NCI-H345 treated with DMSO at 0.1 percent for 48 hours (cell line): ENCODE results near the gene CNNM2.
"Not testable (repeated sequence)": the region's sequence is repeated elsewhere in the genome, so short reads cannot be mapped to it uniquely, and the experiment has no call there.

ENCODE experiments used
- DNase-seq: peaks from one replicate; lab custom pipeline; 2025; ENCODE audit not compliant: unreplicated experiment; lab: John Stamatoyannopoulos, UW

The CNNM2 gene

DNA sequence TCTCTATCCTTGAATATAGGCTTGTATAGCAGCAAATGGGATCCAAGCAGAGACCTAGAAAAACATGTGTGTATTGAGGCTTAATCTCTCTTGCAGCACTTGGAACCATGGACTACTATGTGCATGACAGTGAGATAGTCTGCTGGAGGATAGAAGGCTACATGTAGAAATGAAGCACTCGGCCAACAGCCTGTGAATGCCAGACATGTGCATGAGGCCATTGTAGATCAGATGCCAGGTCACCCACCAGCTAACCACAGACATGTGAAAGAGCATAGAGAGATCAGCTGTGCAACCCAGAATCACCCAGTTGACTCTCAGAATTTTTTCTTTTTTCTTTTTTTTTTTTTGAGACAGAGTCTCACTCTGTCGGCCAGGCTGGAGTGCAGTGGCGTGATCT lies 184.1 kb downstream of the CNNM2 start:
- DNase-seq = no peak

DNA sequence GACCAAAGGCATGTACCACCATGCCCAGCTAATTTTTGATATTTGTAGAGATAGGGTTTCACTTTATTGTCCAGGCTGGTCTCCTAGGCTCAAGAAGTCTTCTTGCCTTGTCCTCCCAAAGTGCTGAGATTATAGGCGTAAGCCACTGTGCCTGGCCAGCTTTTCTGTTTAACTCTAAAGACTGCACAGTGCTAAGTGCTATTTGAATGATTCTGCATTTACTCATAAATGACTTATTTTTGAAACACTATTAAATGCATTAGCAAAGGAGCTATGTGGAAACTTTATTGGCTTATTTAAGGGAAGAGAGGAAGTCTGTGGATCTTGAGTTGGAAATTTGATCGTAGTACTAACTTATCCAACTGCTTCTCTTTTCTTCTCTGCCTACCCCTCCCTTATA lies 185.9 kb downstream of the CNNM2 start:
- DNase-seq = no peak

DNA sequence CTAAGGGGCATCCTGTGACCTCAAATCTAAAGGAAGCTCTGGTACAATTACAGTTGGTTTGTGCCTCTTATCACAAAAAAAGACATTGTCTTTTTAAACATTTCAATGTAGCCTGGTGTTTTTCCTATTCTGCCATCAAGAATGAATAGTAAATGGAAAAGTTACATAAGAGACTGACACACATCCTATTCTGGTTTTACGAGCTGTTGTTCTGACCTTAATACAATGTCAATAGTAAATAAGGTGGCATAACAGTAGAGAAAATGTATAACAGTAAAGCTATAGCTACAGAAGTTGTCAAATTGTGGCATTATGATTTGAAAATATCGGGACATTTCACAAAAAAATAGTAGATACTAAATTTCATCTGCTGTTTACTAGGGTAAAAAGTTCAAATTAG lies 186.6 kb downstream of the CNNM2 start:
- DNase-seq = no peak

DNA sequence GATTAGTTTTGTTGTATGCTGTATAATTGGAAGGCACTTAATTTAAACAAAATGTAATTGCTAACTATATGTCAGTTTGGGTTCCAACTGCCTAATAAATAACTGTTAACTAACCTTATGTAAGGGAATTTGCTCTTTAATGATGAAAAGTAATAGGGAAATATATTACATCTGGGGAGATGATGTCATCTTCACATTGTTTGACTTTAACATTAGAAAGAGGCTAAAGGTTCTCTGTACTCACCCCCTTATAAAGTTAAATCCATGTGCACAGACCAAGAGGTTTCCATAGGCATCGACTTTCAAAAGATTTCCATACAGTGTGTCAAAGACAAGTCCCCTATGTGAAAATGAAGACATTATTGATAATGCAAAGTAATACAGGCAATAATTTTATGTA lies 187.4 kb downstream of the CNNM2 start:
- DNase-seq = no peak

DNA sequence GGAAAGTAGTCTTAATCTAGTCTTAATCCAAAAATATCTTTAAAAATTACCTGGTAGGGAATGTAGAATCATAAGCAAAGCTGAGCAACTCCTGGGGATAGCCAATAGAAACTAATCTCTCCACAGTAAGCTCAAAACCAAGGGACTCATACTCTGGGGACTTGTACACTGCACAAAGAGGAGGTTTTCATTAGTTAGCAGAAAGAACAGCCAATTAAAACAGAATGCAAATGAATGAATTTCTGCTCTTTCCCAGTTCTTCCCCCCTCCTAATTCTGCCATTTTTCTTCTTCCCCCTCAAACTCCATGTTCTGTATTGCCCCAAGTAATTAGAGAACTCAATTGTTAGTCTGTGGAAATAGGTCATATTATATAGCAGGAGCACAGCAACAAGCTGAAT lies 188.4 kb downstream of the CNNM2 start:
- DNase-seq = no peak

DNA sequence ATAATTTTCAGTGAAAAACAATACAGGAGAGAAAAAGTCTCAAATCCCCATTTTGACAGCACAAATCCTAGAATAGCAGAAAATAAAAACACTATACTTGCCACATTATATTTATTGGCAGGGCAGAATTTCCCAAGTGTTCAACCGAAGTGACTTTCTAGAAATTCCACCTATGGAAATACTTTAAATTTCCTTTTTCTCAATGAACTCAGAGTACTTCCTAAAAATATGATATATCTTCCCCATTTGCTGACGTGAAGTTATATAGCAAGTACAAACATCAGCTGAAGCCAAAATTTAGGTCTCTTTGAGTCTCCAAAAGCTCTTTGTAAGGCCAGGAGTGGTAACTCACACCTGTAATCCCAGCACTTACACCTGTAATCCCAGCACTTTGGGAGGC lies 191.7 kb downstream of the CNNM2 start:
- no peak for DNase-seq

DNA sequence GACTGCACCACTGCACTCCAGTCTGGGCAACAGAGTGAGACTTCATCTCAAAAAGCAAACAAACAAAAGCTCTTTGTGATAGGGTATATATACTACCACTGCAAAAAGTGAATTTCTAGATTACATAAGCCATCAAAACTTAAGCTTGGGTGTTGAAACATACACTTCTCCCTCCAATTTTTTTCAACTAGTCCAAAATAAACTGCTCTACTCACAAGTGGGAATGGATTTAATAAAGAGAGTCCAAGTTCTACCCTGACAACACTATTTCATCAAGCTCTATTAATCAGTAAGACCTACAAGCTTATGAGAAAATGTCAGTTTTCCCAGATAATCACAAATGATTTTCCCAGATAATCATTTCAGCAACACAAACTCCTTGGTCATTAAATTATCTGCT lies 192.3 kb downstream of the CNNM2 start:
- no peak for DNase-seq

DNA sequence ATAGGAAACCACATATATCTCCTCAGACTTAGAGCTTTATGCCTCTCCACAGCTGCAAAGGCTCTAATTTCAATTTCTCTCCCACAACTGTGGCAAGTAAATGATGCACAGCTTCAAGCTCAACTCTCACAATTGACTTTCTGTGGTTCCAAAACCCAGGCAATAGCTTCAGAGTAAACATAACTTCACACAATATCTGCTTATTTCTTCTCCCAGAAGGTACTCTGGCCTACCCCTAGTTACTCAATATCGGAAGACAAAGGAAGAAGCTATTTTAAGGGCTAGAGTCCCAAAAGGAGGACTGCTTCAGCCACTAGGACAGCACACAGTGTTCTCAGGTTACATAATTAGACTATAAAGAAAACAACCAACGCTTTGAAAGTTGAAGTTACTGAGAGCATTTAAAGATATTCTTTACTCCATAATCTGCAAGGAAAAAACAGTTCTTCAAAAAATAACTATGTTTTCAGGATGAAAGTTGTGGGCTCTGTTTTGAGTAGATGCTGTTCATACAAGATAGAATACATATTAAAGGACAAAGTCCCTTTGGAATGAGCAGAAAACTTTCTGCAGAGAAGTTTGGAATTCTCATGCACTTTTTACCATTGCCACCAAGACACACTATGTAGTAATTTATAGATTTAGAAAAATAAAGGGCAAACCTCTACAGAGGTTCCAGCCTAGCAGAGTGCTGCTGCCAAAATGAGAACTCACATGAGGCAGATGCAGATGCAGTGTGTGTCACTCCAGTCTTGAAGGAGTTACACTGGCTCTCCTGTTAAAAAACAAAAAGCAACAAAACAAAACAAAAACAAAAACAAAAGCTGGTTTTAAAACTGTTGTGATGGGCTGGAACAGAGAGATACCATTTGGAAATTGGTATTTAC lies 193.2 kb downstream of the CNNM2 start:
- no peak for DNase-seq

DNA sequence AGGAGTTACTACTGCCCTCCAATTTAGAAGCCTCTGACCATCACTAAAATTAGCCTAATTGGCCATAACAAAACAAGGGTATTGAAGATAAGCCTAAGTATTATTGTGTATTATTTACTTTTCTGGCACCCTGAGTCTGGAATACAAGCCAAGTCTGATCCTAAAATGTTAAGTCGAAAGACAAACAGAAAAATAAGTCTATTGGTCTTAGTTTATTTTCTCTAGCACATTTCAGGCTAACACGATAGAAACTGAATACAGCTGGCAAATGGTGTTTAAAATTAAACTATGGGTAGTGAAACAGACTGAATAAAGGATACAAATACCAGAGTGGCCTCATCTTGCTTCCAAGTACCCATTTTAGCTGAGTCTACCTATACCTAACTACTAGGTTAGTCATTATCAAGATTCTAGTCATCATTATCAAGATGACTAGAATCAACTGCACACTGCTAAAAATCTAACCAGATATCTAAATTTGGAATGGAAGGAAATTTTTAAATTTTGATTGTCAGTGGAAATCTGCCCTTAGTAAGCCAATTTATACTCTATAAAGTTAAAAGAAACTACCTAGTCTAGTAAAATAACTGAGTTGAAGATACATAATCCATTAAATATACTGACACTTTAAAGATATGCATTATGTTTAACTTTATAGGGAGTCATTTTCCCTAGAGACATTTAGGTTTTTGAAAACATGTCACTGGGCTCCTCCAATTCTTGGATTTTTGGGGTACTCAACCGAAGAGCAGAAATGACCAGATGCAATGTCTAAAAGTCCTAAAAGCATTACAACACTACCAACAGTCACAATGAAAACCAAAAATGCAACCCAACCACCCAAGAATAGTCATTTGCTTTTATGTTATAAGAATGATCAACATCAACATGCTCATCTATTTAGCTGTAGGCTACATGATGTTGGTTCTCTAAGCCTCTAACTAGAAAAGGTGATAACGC lies 194.1 kb downstream of the CNNM2 start:
- no peak for DNase-seq

DNA sequence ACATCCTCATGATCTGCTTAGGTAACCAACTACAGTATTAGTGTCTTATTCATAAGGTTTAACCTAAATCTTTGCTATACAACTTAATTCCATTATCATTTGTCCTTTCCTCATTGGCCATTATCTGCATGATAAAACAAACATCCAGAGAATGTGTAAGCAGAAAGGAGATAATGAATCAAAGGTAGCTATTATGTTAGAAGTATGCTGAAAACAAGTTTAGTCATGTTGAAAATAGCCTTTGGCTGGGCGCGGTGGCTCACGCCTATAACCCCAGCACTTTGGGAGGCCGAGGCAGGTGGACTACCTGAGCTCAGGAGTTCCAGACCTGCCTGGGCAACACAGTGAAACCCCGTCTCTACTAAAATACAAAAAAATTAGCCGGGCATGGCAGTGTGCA lies 196.8 kb downstream of the CNNM2 start:
- DNase-seq = no peak

DNA sequence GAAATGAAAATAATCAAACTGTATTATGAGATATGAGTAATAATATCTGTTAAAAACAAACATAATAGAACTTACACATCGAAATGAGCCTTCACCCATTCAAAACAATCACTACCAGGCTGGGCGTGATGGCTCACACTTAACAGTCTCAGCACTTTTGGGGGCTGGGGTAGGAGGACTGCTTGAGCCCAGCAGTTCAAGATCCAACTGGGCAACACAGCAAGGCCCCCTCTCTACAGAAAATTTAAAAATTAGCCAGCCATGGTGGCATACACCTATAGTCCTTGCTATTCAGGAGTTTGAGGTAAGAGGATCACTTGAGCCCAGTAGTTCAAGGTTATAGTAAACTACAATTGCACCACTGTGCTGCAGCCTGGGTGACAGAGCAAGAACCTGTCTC lies 199.2 kb downstream of the CNNM2 start:
- no peak for DNase-seq

DNA sequence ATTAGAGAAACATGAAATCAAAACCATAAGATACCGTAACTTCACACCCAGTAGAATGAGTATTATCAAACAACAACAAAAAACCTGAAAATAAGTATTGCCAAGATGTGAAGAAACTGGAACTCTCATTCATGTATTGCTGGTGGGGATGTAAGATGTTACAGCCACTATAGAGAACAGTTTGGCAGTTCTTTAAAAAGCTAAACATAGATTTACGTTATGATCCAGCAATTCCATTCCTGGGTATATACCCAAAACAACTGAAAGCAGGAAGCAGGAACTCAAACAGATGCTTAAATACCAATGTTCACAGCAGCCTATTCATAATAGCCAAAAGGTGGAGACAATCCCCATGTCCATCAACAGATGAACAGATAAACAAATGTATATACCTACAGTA lies 202.5 kb downstream of the CNNM2 start:
- no peak for DNase-seq

DNA sequence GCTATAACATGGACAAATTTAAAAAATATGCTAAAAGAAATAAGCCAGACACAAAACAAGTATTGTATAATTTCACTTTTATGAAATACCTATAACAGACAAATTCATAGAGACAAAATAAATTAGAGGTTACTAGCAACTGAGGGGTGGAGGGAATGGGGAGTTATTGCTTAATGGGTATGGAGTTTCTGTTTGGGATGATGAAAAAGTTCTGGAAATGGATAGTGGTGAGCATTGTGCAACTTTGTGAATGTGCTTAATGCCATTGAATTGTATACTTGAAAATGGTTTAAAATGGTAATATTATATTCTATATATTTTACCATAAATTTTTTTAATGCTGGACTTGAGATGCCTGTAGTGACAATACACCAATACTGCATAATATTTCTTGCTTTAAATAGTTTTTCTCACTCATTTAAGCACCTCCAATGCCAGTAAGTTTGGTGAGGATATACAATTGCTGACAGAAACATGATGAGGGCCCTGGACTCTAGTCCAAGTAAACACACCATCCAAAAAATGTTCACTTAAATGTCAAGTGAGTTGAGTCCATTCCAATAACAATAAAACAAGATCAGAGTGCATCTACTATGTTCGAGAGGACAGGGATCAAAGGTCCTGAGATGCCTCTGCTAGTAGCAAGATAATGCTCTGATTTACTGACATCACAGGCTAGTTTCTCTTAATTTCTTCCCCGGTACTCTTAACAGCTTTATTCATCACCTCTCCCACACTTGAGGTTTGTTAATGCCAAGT lies 203.1 kb downstream of the CNNM2 start:
- DNase-seq = no peak

DNA sequence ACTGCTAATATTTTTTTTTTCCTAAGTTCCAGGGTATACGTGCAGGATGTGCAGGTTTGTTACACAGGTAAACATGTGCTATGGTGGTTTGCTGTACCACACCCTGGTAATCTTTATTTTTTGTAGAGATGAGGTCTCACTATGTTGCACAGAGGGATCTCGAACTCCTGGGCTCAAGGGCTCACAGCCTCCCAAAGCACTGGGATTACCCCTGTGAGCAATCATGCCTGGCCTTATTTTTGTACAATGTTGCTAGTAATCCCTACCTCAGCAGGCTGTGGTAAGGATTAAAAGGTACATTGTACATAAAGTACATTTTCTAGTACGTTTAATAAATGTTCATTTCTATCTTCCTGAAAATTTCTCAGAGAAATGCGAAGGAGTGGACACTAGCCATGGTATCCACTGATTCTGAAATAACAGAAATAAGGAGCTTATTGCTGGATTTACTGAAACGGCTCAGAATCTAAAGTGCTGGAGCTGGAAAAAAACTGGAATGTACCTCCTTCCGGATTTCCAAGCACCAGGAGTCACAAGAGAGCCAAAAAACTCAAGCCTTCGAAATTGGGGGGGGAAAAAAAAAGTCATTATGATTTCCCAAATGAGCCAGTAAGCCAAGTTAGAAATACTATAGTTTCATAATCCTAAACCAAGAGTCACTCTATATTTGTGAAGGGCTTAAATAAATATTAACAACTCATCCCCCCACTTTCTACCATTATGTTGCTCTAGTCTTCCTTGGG lies 205.4 kb downstream of the CNNM2 start:
- no peak for DNase-seq

DNA sequence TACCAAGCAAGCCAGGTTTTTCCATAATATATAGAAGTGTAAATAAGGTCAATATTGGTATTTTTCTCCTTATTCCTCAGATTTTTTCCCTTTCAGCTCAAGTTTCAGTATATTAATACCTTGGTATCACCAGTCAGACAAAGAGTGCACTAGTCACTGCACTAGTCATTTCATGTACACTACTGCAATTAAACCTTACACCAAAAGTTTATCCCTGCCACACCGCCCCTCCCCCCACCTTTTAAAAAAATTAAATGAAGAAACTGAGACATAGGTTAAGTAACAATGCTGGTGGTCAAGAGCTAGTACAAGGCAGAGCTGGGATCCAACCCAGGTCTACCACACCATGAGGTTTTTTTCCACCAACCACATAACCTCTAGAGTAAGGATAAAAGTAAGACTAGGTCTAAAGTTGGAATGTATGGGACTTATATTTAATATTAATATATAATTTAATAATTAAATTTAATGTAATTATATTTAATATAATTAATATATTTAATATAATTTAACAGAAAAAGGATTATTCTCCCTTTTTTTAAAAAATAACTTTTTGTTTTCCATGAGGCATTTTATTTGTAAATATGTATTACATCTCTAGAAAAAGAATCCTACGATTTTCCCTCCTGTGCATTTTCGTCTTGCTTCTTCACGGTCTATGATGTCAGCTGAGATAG lies 206.5 kb downstream of the CNNM2 start:
- no peak for DNase-seq

DNA sequence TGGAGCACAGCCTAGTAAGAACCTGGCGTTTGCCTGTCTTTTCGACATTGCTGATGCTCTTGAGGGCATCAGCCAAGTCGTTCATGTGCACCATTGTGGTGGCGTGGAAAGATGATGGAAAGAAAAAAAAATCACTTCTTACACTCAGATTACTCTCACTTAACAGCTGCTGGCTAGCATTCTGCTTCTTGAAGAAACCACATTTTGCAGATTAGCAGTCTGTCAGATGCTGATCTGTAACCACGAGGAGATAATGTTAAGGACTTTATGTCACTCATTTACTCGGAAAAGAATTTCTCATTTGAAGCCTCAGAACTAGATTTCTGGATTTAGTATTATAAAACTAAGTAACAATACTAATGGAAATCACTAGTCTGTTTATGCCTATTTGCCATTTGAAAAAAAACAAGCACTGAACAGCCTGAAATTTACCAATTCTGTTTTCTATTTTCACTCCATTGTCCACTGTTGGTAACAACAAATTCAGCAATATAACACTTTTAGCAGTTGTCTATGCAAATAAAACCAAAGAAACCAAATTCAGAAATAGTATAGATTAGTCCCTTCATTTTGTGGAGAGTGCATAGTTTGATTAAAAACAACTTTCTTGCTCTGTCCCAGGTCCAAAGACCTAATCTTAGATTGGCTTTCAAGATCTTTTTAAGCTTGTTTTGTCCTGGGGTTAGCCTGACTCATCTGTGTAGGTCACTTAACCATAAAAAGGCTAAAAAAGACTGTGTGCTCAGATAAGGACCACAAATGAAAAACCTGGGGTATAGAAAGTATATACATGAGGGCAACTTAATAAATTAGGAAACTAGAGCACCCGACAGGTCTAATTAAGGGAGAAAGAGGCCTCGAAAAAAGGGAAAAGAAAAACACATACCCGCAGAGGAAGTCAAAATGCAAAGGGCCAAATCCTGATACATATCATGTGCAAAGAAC lies 207.5 kb downstream of the CNNM2 start:
- no peak for DNase-seq

DNA sequence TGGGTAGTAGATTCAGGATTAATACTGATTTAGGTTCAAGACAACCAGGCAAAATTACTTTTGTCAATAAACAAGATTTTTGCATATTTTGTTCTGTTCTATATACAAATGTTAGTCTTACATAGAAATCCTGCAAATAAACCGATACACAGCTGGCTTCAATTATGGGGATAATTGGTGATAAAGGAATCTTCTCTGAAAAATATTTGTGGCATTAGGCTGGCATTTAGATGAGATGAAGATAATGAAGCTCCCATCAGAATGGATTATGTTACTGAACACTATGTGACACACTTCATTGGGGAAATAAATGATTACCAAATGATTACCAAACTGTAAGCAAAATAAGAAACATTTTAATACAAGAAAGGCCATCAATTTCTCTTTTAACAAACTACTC lies 209.1 kb downstream of the CNNM2 start:
- no peak for DNase-seq

DNA sequence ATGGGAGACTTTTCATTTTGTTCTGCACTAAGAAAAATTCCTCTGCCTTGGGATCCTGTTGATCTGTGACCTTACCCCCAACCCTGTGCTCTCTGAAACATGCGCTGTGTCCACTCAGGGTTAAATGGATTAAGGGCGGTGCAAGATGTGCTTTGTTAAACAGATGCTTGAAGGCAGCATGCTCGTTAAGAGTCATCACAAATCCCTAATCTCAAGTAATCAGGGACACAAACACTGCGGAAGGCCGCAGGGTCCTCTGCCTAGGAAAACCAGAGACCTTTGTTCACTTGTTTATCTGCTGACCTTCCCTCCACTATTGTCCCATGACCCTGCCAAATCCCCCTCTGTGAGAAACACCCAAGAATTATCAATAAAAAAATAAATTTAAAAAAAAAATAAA lies 212.1 kb downstream of the CNNM2 start:
- not testable (repeated sequence) for DNase-seq

DNA sequence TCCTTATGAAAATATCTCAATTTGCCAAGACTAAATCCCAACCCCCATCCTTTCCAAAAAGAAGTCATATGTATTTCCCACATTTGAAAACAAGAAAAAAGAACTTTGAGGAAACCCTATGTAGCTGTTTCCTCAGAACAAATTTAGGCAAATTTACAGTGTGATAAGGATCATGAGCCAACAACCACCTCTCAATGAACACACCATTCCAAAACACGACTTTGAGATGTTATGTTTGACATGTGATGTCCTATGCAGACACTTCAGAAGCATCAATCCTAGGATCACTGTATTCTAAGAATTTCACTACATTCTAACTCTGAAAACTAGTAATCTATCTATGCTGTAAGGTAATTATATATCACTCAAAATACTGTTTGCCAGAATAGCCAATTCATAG lies 212.8 kb downstream of the CNNM2 start:
- DNase-seq = no peak
